ENCODE data around the gene RIT1.

The RIT1 gene

GRCh38 chr1:155856975-155857930 is 53.9 kb downstream of the RIT1 start, which contains the start of gene GON4L:
Gene GON4L (minus strand): TSS chr1:155857214. CDS start chr1:155853780, 3,434 bp downstream.
- DNase-seq (ENCODE audit: low read depth, low spot score), result peak; percentile 82

DNA sequence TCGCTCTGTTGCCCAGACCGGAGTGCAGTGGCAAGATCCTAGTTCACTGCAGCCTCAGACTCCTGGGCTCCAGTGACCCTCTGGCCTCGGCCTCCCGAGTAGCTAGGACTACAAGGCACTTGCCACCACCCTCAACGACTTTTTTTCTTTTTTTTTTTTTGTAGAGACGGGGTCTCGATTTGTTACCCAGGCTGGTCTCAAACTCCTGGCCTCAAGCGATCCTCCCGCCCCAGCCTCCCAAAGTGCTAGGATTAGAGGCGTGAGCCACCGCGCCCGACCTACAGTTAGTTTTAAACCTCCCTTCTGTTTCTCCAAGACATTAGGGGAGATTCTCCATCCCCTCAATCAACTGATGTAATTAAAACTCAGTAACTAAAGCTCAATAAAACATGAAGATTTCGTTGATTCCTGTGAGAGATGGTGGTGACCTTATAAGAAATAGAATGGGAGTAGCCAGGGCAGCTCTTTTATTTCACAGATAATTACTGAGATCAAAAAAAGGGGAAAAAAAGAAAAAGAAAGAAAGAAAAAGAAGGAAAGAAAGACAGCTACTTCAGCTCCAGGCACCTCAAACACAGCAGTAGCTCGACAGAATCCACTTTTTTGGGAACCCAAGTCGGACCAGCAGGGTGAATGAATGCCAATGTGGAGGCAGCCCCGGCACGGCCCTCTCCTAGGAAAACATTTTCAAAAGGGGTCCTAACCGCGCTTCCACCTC is 54.7 kb downstream of the RIT1 start:
- DNase-seq (ENCODE audit: low read depth, low spot score), result no peak

GRCh38 chr1:155850345-155850744 is 60.8 kb downstream of the RIT1 start:
- no peak for DNase-seq (ENCODE audit: low read depth, low spot score)

DNA sequence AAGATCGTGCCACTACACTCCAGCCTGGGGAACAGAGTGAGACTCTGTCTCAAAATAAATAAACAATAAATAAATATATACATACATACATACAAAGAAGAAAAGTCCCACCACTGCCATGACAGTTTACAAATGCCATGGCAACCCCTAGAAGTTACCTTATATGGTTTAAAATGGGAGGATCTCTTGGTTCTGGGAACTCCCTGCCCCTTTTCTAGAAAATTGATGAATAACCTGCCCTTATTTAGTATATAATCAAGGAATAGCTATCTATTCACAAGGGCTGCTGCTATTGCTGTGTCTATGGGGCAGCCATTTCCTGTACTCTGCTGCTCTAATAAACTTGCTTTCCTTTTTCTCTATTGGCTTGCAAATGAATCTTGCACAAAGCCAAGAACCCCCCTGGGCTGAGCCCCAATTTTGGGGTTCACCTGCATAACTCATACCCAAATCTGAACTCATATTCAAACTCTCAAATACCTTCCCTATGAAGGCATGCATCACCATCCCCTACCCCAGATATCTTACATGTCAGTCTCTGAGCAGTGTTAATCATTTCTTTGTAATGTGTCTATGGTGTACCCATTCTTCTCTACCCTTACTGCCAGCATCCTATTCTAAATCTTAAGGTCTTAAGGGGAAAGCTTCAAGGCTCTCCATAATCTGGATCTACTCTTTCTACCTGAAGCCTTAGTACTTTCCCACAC is 63.2 kb downstream of the RIT1 start:
- DNase-seq (ENCODE audit: low read depth, low spot score), result no peak

Measured in activated CD4-positive, CD25-positive, alpha-beta regulatory T cell treated with anti-CD3 and anti-CD28 coated beads, Interleukin-2, amount 50 U/mL, for 16 hours (primary cell).